ENCODE data around the gene HPX.

- TF ChIP-seq POLR2A (IDR thresholded peaks at IDR 0.05) (no peak), CTCF (IDR thresholded peaks at IDR 0.05) (no peak)
Observed at GRCh38 chr11:6414874-6415328, 25.9 kb downstream of the HPX start.

Measured in adrenal gland (tissue), 5 donors.